ENCODE results near the gene SPAG8. TPM values are rescaled to one million over a fixed set of nuclear protein-coding genes. Genes with fewer than 3 reads are reported as not detected.

Gene SPAG8
- total RNA-seq, 1 donor from 2014 or later = 4.0 TPM

GRCh38 chr9:35763181-35763580 is 48.9 kb downstream of the SPAG8 start:
- Mint-ChIP-seq H3K27ac (no peak overlapping the region), H3K4me3 (no peak overlapping the region)
- CTCF ChIA-PET = interaction anchor here (0.7 kb wide), 2 partner anchors 27 to 151 kb away, joined by 3 read pairs; no protein-coding TSS in a partner anchor

GRCh38 chr9:35760651-35761050 is 51.4 kb downstream of the SPAG8 start:
- ATAC-seq (ENCODE audit: low read depth) (no peak), DNase-seq (no peak)
- Mint-ChIP-seq H3K27ac (peak overlapping the region; percentile 22), H3K36me3 (ENCODE audit: low read depth) (peaks cover 11% of the 10 kb centered on the region), H3K9me3 (no peaks in the 10 kb centered on the region), H3K4me3 (no peak overlapping the region), H3K27me3 (no peaks in the 10 kb centered on the region), H3K4me1 (peaks cover 55% of the 10 kb centered on the region)
- CTCF ChIA-PET = interaction anchor here (0.8 to 2.1 kb wide), 3 partner anchors 22 to 66 kb away, joined by 3 to 7 read pairs (median 3); no protein-coding TSS in a partner anchor
- no peak for TF ChIP-seq CTCF (IDR thresholded peaks at IDR 0.05)
- intact Hi-C loops (cut with micrococcal nuclease) = no loop called here
- POLR2A ChIA-PET = interaction anchor here (1.9 kb wide), 1 partner anchor 12 kb away, joined by 6 read pairs; the partner anchor contains the start of genes GBA2 and RGP1

More at GRCh38 chr9:35763181-35763580, 48.9 kb downstream of the SPAG8 start:
- no peak for TF ChIP-seq CTCF (IDR thresholded peaks at IDR 0.05)
- DNase-seq (no peak), ATAC-seq (ENCODE audit: low read depth) (no peak)
- H3K4me1 Mint-ChIP-seq = peaks cover 40% of the 10 kb centered on the region
- intact Hi-C loops (cut with micrococcal nuclease) = no loop called here
- no peaks in the 10 kb centered on the region for H3K27me3 Mint-ChIP-seq
- peaks cover 6% of the 10 kb centered on the region for H3K36me3 Mint-ChIP-seq (ENCODE audit: low read depth)
- POLR2A ChIA-PET = interaction anchor here (0.7 to 0.9 kb wide), 2 partner anchors 10 to 15 kb away, joined by 4 to 5 read pairs; no protein-coding TSS in a partner anchor
- H3K9me3 Mint-ChIP-seq = no peaks in the 10 kb centered on the region

GRCh38 chr9:35759795-35760194 is 52.3 kb downstream of the SPAG8 start:
- H3K27me3 Mint-ChIP-seq = no peaks in the 10 kb centered on the region
- H3K9me3 Mint-ChIP-seq = no peaks in the 10 kb centered on the region
- no peak for TF ChIP-seq CTCF (IDR thresholded peaks at IDR 0.05)
- POLR2A ChIA-PET = interaction anchor here (0.6 to 1.9 kb wide), 2 partner anchors 11 to 126 kb away, joined by 5 to 6 read pairs; partner anchors contain the start of genes GBA2 and RGP1
- ATAC-seq (ENCODE audit: low read depth) (no peak), DNase-seq (no peak)
- peaks cover 61% of the 10 kb centered on the region for H3K4me1 Mint-ChIP-seq
- no peak overlapping the region for H3K4me3 Mint-ChIP-seq
- peak overlapping the region; percentile 43 for H3K27ac Mint-ChIP-seq
- peaks cover 15% of the 10 kb centered on the region for H3K36me3 Mint-ChIP-seq (ENCODE audit: low read depth)
- intact Hi-C loops (cut with micrococcal nuclease) = no loop called here
- CTCF ChIA-PET = interaction anchor here (0.9 to 2.1 kb wide), 3 partner anchors 21 to 66 kb away, joined by 3 to 7 read pairs (median 4); no protein-coding TSS in a partner anchor

Other genes starting within 250 kb of the SPAG8 start
- 48.7 and 51.9 TPM in 2 replicates for gene TESK1, start 207.0 kb downstream of the SPAG8 start, total RNA-seq
- gene CD72, start 193.8 kb downstream of the SPAG8 start, total RNA-seq = 118 and 125 TPM in 2 replicates
- gene SIT1, start 161.3 kb downstream of the SPAG8 start, total RNA-seq = 27.5 and 28.0 TPM in 2 replicates
- 8,247 and 9,516 TPM in 2 replicates for gene RMRP, start 154.2 kb downstream of the SPAG8 start, total RNA-seq
- gene CCDC107, start 154.0 kb downstream of the SPAG8 start, total RNA-seq = 32.5 and 34.5 TPM in 2 replicates
- gene ARHGEF39, start 147.1 kb downstream of the SPAG8 start, total RNA-seq = 0.59 and 0.89 TPM in 2 replicates
- gene CA9, start 138.3 kb downstream of the SPAG8 start, total RNA-seq = 0.86 TPM in 1 of 2 replicates, not detected in the other
- 1.9 and 2.0 TPM in 2 replicates for gene TPM2, start 122.3 kb downstream of the SPAG8 start, total RNA-seq
- 327 and 362 TPM in 2 replicates for gene TLN1, start 80.1 kb downstream of the SPAG8 start, total RNA-seq
- gene CREB3, start 79.6 kb downstream of the SPAG8 start, total RNA-seq = 13.8 and 16.9 TPM in 2 replicates
- 93.4 and 104 TPM in 2 replicates for gene GBA2, start 63.0 kb downstream of the SPAG8 start, total RNA-seq
- gene RGP1, start 63.0 kb downstream of the SPAG8 start, total RNA-seq = 23.8 and 25.4 TPM in 2 replicates
- gene MSMP, start 58.0 kb downstream of the SPAG8 start, total RNA-seq = 0.78 and 1.2 TPM in 2 replicates
- gene NPR2, start 20.7 kb downstream of the SPAG8 start, total RNA-seq = 4.4 and 4.6 TPM in 2 replicates
- 27.9 and 34.0 TPM in 2 replicates for gene HINT2, start 2.8 kb upstream of the SPAG8 start, total RNA-seq
- not detected in 2 replicates for gene FAM221B, start 16.5 kb upstream of the SPAG8 start, total RNA-seq
- 5.0 and 8.0 TPM in 2 replicates for gene TMEM8B, start 17.0 kb upstream of the SPAG8 start, total RNA-seq
- gene OR13J1, start 58.1 kb upstream of the SPAG8 start, total RNA-seq = not detected in 2 replicates
- not detected in 2 replicates for gene HRCT1, start 93.9 kb upstream of the SPAG8 start, total RNA-seq
- not detected in 2 replicates for gene SPAAR, start 97.2 kb upstream of the SPAG8 start, total RNA-seq
- gene OR2S2, start 145.9 kb upstream of the SPAG8 start, total RNA-seq = not detected in 2 replicates
- gene RECK, start 224.7 kb upstream of the SPAG8 start, total RNA-seq = 4.2 and 5.0 TPM in 2 replicates